Measurements from ENCODE around the gene PRR7.
"Not testable (repeated sequence)": the region's sequence is repeated elsewhere in the genome, so short reads cannot be mapped to it uniquely, and the experiment has no call there.

PRR7 gene

GRCh38 chr5:177470759-177471536 lies 24.3 kb downstream of the PRR7 start:
- DNase-seq: no peak

GRCh38 chr5:177471610-177472356 lies 25.2 kb downstream of the PRR7 start:
- DNase-seq: no peak

GRCh38 chr5:177472460-177473442 lies 26.1 kb downstream of the PRR7 start:
- peak; percentile 65 for DNase-seq

- no peak for DNase-seq
Measured at GRCh38 chr5:177473443-177474001, 26.9 kb downstream of the PRR7 start, which contains the start of gene DBN1. DBN1 (minus strand) TSS chr5:177473634; CDS start chr5:177473521, 113 bp downstream.

- no peak for DNase-seq
Measured at GRCh38 chr5:177474002-177474476, 27.4 kb downstream of the PRR7 start.

- no peak for DNase-seq
Measured at GRCh38 chr5:177474846-177475562, 28.4 kb downstream of the PRR7 start.

GRCh38 chr5:177475563-177476427 lies 29.2 kb downstream of the PRR7 start:
- no peak for DNase-seq

- no peak for DNase-seq
Measured at GRCh38 chr5:177476531-177477233, 30.1 kb downstream of the PRR7 start.

GRCh38 chr5:177477701-177478477 lies 31.3 kb downstream of the PRR7 start:
- no peak for DNase-seq

- DNase-seq: peak; percentile 41
Measured at GRCh38 chr5:177478711-177479646, 32.4 kb downstream of the PRR7 start.

- no peak for DNase-seq
Measured at GRCh38 chr5:177479774-177480173, 33.2 kb downstream of the PRR7 start.

GRCh38 chr5:177482359-177482795 lies 35.8 kb downstream of the PRR7 start:
- no peak for DNase-seq

GRCh38 chr5:177483042-177483441 lies 36.4 kb downstream of the PRR7 start:
- no peak for DNase-seq

- no peak for DNase-seq
Measured at GRCh38 chr5:177483994-177484901, 37.6 kb downstream of the PRR7 start.

GRCh38 chr5:177484902-177485549 lies 38.4 kb downstream of the PRR7 start:
- no peak for DNase-seq

GRCh38 chr5:177485753-177486152 lies 39.1 kb downstream of the PRR7 start:
- DNase-seq: not testable (repeated sequence)

Data from CD4-positive, alpha-beta T cell treated with Interferon gamma for 1 hour (primary cell).